BJ (cell line): Measurements from ENCODE around the gene PCDH12. TPM values are rescaled to one million over a fixed set of nuclear protein-coding genes. Genes with fewer than 3 reads are reported as not detected.

ENCODE experiments used
- CTCF ChIA-PET: fragments of 350-600 bp; formaldehyde crosslinking; extraction: SDS; loops from one replicate; lab custom pipeline; 2021; ENCODE audit warnings: antibody characterized with exemption, inconsistent platforms; lab: Yijun Ruan, JAX
- POLR2A ChIA-PET: fragments of 300-600 bp; sonication (Branson Sonifier 250); formaldehyde crosslinking; extraction: SDS; loops from one replicate; lab custom pipeline; 2021; ENCODE audit warnings: antibody characterized with exemption; lab: Charles Lee
- DNase-seq: peaks from one replicate; pipeline ENCODE4 v3.0.0-alpha.2; 2011; ENCODE audit warnings: low read depth
- H3K27me3 ChIP-seq: 2 replicates; pipeline ENCODE4 v1.6.0; 2011; ENCODE audit warnings: low read length; ENCODE audit not compliant: control insufficient read depth, insufficient read depth
- H3K36me3 ChIP-seq: 2 replicates; pipeline ENCODE4 v1.5.1; 2011; ENCODE audit warnings: low read length; ENCODE audit not compliant: control insufficient read depth, insufficient read depth
- H3K4me3 ChIP-seq: 2 replicates; pipeline ENCODE4 v1.5.1; 2011; ENCODE audit warnings: low read depth, mild to moderate bottlenecking, control low read depth, low read length
- CTCF ChIP-seq: IDR thresholded peaks from 2 replicates; pipeline ENCODE4 v1.5.1; 2011; ENCODE audit warnings: low read depth, mild to moderate bottlenecking, control low read depth, inconsistent platforms, low read length, moderate library complexity; ENCODE audit not compliant: insufficient read depth
- polyA plus RNA-seq: library from polyadenylated mRNA; depleted of rRNA; stranded (reverse); fragments of >200 nt; gene quantifications from 2 replicates; pipeline ENCODE4 v1.2.3, GENCODE V29; 2011

The PCDH12 gene
- polyA plus RNA-seq, 1 experiment, result 0.01 TPM

- peak overlapping the region; percentile 34 for H3K4me3 ChIP-seq
- POLR2A ChIA-PET, result interaction anchor here (0.8 kb wide), 1 partner anchor 10 kb away, joined by 4 read pairs; the partner anchor contains the start of gene DELE1
- no peak for DNase-seq
- H3K36me3 ChIP-seq, result no peaks in the 10 kb centered on the region
- H3K27me3 ChIP-seq, result peaks cover 6% of the 10 kb centered on the region
- CTCF ChIA-PET, result interaction anchor here (1.1 to 2.4 kb wide), 7 partner anchors 9 to 222 kb away, joined by 3 to 9 read pairs (median 4); partner anchors contain the start of genes DELE1 and PCDH1
- TF ChIP-seq CTCF, result peak; percentile 38
Measured at GRCh38 chr5:141914199-141914743, 43.7 kb downstream of the PCDH12 start.

- Histone ChIP-seq H3K27me3 (peaks cover 6% of the 10 kb centered on the region), H3K4me3 (peak overlapping the region; percentile 34), H3K36me3 (no peaks in the 10 kb centered on the region)
- no peak for DNase-seq
- POLR2A ChIA-PET, result interaction anchor here (0.8 kb wide), 1 partner anchor 10 kb away, joined by 4 read pairs; the partner anchor contains the start of gene DELE1
- TF ChIP-seq CTCF, result no peak
- CTCF ChIA-PET, result interaction anchor here (1.1 to 2.4 kb wide), 7 partner anchors 10 to 222 kb away, joined by 3 to 9 read pairs (median 4); partner anchors contain the start of genes DELE1 and PCDH1
Measured at GRCh38 chr5:141913560-141914198, 44.3 kb downstream of the PCDH12 start.

- Histone ChIP-seq H3K36me3 (no peaks in the 10 kb centered on the region), H3K4me3 (no peak overlapping the region), H3K27me3 (no peaks in the 10 kb centered on the region; the same call in 1 of the 2 replicates)
- CTCF ChIA-PET, result interaction anchor here (0.7 to 2.3 kb wide), 3 partner anchors 25 to 51 kb away, joined by 3 to 8 read pairs (median 4); partner anchors contain the start of gene PCDH1
- POLR2A ChIA-PET, result no interaction called here
- peak; percentile 20 for DNase-seq
- TF ChIP-seq CTCF, result no peak
Measured at GRCh38 chr5:141910271-141910673, 47.7 kb downstream of the PCDH12 start.

- no peak for TF ChIP-seq CTCF
- no peaks in the 10 kb centered on the region for H3K36me3 ChIP-seq
- CTCF ChIA-PET, result interaction anchor here (0.8 to 1.8 kb wide), 4 partner anchors 11 to 152 kb away, joined by 3 to 5 read pairs (median 4); partner anchors contain the start of gene PCDH1
- POLR2A ChIA-PET, result no interaction called here
- no peak overlapping the region for H3K4me3 ChIP-seq
- no peak for DNase-seq
- H3K27me3 ChIP-seq, result no peaks in the 10 kb centered on the region; the same call in 1 of the 2 replicates
Measured at GRCh38 chr5:141909212-141909611, 48.8 kb downstream of the PCDH12 start.

- Histone ChIP-seq H3K36me3 (no peaks in the 10 kb centered on the region), H3K27me3 (no peaks in the 10 kb centered on the region), H3K4me3 (no peak overlapping the region)
- ChIA-PET CTCF (interaction anchor here (0.8 to 1.8 kb wide), 4 partner anchors 11 to 151 kb away, joined by 3 to 5 read pairs (median 4); partner anchors contain the start of gene PCDH1), POLR2A (no interaction called here)
- no peak for TF ChIP-seq CTCF
- no peak for DNase-seq
Measured at GRCh38 chr5:141908796-141909195, 49.2 kb downstream of the PCDH12 start.
